ENCODE measurements around the gene CIROP.

CIROP gene

GRCh38 chr14:23093104-23093503 lies 11.7 kb downstream of the CIROP start:
- no peak for DNase-seq

GRCh38 chr14:23091294-23092225 lies 13.2 kb downstream of the CIROP start:
- no peak for DNase-seq

- no peak for DNase-seq
These were observed 14.5 kb downstream of the CIROP start for GRCh38 chr14:23090254-23090636.

GRCh38 chr14:23089498-23090253 lies 15.1 kb downstream of the CIROP start:
- no peak for DNase-seq

GRCh38 chr14:23086565-23086964 lies 18.2 kb downstream of the CIROP start:
- DNase-seq: no peak

GRCh38 chr14:23085458-23085857 lies 19.3 kb downstream of the CIROP start:
- DNase-seq: no peak

GRCh38 chr14:23080474-23080873 lies 24.3 kb downstream of the CIROP start:
- no peak for DNase-seq

GRCh38 chr14:23079716-23080115 lies 25.1 kb downstream of the CIROP start:
- DNase-seq: no peak

GRCh38 chr14:23078692-23079116 lies 26.1 kb downstream of the CIROP start:
- no peak for DNase-seq

- DNase-seq: no peak
These were observed 26.8 kb downstream of the CIROP start for GRCh38 chr14:23077962-23078361.

GRCh38 chr14:23076785-23077408 lies 27.9 kb downstream of the CIROP start:
- no peak for DNase-seq

GRCh38 chr14:23074906-23075305 lies 29.9 kb downstream of the CIROP start:
- no peak for DNase-seq

GRCh38 chr14:23071921-23072539 lies 32.8 kb downstream of the CIROP start:
- DNase-seq: no peak

- no peak for DNase-seq
These were observed 33.4 kb downstream of the CIROP start for GRCh38 chr14:23071244-23071920.

- no peak for DNase-seq
These were observed 34.3 kb downstream of the CIROP start for GRCh38 chr14:23070262-23071129.

GRCh38 chr14:23069413-23069806 lies 35.4 kb downstream of the CIROP start:
- DNase-seq: no peak

- no peak for DNase-seq
These were observed 35.9 kb downstream of the CIROP start for GRCh38 chr14:23068789-23069412.

GRCh38 chr14:23067847-23068788 lies 36.7 kb downstream of the CIROP start:
- no peak for DNase-seq

- no peak for DNase-seq
These were observed 37.7 kb downstream of the CIROP start for GRCh38 chr14:23066855-23067744.

Data from activated CD4-positive, CD25-positive, alpha-beta regulatory T cell (primary cell).